ENCODE data around the gene CLSTN3.
A peak's percentile ranks its signal among the peaks of the same experiment; 100 is the strongest.

The CLSTN3 gene

DNA sequence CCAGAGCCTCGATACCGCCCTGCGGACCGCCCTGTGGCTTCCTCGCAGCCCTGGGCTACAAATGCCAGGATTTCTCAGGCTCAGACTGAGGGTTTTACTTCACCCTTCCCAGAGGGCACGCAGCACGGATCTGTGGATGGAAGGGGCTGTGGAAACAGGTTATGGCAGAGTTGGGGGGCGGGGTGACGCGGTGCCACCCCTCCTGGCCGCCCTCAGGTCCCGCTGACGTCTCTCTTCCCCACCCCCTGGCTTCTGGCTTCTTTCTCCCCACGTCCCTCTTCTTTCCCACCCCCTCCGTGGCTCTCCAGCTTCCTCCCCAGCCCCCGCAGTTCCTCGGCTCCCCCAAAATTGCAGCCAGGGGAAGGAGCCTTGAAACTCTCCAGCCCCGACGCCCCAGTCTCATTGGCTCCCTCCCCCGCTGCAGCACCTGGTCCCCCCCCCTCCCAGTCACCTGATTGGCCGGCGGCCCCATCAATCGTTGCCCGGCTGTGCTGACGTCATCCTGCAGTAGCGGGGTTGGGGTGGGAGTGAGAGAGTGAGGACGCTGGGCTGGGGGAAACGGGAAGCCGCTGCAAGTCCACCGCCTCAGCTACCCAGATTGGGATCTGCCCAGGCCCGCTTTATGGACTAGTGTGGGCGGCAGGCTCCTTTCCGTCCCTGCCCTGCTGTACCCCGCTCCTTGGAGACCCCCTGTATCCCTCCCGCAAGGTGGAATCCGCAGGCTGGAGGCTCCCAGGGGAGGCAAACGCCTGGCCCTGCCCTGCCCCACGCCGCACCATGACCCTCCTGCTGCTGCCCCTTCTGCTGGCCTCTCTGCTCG, at the start of gene CLSTN3:
Gene CLSTN3 (plus strand): TSS at position 500 of the 820 bp plus-strand sequence. CDS start 278 bp downstream, at position 778.
- TF ChIP-seq RAD21 (IDR thresholded peaks at IDR 0.05; ENCODE audit: low read depth) (no peak), EGR1 (IDR thresholded peaks at IDR 0.05) (peak; percentile 18; the same call in 1 of the 2 replicates), TEAD4 (IDR thresholded peaks at IDR 0.05) (no peak), YY1 (IDR thresholded peaks at IDR 0.05; ENCODE audit: low read depth) (no peak), NFIC (IDR thresholded peaks at IDR 0.05) (peak; percentile 26; the same call in 1 of the 2 replicates), CREB1 (IDR thresholded peaks at IDR 0.05; ENCODE audit: low read depth) (peak; percentile 91), TAF1 (IDR thresholded peaks at IDR 0.05; ENCODE audit: low read depth) (peak; percentile 43; the same call in 1 of the 2 replicates), EP300 (IDR thresholded peaks at IDR 0.05; ENCODE audit: borderline replicate concordance) (no peak), TCF12 (IDR thresholded peaks at IDR 0.05; ENCODE audit: low read depth) (no peak; the same call in none of the 2 replicates), FOXM1 (IDR thresholded peaks at IDR 0.05; ENCODE audit: borderline replicate concordance, low read depth) (no peak), ZBTB7A (IDR thresholded peaks at IDR 0.05; ENCODE audit: low read depth) (peak; percentile 79), CEBPB (IDR thresholded peaks at IDR 0.05) (no peak)
- TF ChIP-seq, protein P1, sequence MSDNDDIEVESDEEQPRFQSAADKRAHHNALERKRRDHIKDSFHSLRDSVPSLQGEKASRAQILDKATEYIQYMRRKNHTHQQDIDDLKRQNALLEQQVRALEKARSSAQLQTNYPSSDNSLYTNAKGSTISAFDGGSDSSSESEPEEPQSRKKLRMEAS (IDR thresholded peaks at IDR 0.05) = peak; percentile 83
- TF ChIP-seq, protein P2, sequence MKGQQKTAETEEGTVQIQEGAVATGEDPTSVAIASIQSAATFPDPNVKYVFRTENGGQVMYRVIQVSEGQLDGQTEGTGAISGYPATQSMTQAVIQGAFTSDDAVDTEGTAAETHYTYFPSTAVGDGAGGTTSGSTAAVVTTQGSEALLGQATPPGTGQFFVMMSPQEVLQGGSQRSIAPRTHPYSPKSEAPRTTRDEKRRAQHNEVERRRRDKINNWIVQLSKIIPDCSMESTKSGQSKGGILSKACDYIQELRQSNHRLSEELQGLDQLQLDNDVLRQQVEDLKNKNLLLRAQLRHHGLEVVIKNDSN (IDR thresholded peaks at IDR 0.05) = peak; percentile 59
- TF ChIP-seq, protein P3, sequence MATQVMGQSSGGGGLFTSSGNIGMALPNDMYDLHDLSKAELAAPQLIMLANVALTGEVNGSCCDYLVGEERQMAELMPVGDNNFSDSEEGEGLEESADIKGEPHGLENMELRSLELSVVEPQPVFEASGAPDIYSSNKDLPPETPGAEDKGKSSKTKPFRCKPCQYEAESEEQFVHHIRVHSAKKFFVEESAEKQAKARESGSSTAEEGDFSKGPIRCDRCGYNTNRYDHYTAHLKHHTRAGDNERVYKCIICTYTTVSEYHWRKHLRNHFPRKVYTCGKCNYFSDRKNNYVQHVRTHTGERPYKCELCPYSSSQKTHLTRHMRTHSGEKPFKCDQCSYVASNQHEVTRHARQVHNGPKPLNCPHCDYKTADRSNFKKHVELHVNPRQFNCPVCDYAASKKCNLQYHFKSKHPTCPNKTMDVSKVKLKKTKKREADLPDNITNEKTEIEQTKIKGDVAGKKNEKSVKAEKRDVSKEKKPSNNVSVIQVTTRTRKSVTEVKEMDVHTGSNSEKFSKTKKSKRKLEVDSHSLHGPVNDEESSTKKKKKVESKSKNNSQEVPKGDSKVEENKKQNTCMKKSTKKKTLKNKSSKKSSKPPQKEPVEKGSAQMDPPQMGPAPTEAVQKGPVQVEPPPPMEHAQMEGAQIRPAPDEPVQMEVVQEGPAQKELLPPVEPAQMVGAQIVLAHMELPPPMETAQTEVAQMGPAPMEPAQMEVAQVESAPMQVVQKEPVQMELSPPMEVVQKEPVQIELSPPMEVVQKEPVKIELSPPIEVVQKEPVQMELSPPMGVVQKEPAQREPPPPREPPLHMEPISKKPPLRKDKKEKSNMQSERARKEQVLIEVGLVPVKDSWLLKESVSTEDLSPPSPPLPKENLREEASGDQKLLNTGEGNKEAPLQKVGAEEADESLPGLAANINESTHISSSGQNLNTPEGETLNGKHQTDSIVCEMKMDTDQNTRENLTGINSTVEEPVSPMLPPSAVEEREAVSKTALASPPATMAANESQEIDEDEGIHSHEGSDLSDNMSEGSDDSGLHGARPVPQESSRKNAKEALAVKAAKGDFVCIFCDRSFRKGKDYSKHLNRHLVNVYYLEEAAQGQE (IDR thresholded peaks at IDR 0.05; ENCODE audit: low read depth) = no peak

DNA sequence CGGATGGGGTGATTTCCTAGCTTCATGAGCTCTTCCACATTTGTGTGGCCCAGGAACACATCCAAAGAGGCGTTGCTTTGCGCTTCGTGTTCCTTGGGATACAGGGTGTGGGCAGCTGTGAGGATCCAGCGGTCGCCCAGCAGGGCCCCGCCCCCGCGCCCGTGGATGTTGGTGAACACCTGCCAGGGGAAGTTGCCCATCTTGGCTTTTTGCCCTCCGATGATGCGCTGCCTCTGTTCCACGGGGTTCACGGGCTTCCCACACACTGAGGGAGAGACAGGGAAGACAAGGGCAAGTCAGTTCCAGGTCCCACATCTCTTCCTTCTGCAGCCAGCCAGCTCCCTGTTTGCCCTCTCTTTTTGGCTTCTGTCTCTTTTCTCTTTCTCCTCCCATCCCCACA, 49.1 kb upstream of the CLSTN3 start:
- no peak for TF ChIP-seq YY1 (IDR thresholded peaks at IDR 0.05; ENCODE audit: low read depth)
- TF ChIP-seq TAF1 (IDR thresholded peaks at IDR 0.05; ENCODE audit: low read depth) = no peak
- TF ChIP-seq ZBTB7A (IDR thresholded peaks at IDR 0.05; ENCODE audit: low read depth) = no peak
- no peak for TF ChIP-seq RAD21 (IDR thresholded peaks at IDR 0.05; ENCODE audit: low read depth)
- no peak for TF ChIP-seq FOXM1 (IDR thresholded peaks at IDR 0.05; ENCODE audit: borderline replicate concordance, low read depth)
- TF ChIP-seq EP300 (IDR thresholded peaks at IDR 0.05; ENCODE audit: borderline replicate concordance) = no peak
- no peak for TF ChIP-seq TEAD4 (IDR thresholded peaks at IDR 0.05)
- TF ChIP-seq, protein P3 (IDR thresholded peaks at IDR 0.05; ENCODE audit: low read depth) = no peak
- no peak for TF ChIP-seq EGR1 (IDR thresholded peaks at IDR 0.05)
- TF ChIP-seq NFIC (IDR thresholded peaks at IDR 0.05) = no peak
- TF ChIP-seq, protein P1 (IDR thresholded peaks at IDR 0.05) = no peak
- TF ChIP-seq CREB1 (IDR thresholded peaks at IDR 0.05; ENCODE audit: low read depth) = no peak
- TF ChIP-seq TCF12 (IDR thresholded peaks at IDR 0.05; ENCODE audit: low read depth) = no peak
- no peak for TF ChIP-seq CEBPB (IDR thresholded peaks at IDR 0.05)
- TF ChIP-seq, protein P2 (IDR thresholded peaks at IDR 0.05) = no peak

DNA sequence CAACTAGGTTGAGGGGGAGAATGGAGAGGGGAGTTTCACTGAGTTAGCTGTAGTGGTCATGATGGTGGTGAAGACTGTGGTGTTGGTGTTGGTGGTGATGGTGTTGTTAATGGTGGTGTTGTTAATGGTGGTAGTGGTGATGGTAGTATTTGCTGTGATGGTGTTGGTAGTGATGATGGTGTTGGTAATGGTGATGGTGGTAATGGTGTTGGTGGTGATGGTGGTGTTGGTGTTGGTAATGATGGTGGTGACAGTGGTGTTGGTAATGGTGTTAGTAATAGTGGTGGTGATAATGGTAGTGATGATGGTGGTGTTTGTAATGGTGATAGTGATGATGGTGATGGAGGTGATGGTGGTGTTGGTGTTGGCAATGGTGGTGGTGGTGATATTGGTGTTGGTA, 47.0 kb upstream of the CLSTN3 start:
- TF ChIP-seq NFIC (IDR thresholded peaks at IDR 0.05) (no peak), CREB1 (IDR thresholded peaks at IDR 0.05; ENCODE audit: low read depth) (no peak), TCF12 (IDR thresholded peaks at IDR 0.05; ENCODE audit: low read depth) (no peak), FOXM1 (IDR thresholded peaks at IDR 0.05; ENCODE audit: borderline replicate concordance, low read depth) (no peak), TAF1 (IDR thresholded peaks at IDR 0.05; ENCODE audit: low read depth) (no peak), CEBPB (IDR thresholded peaks at IDR 0.05) (no peak)
- TF ChIP-seq, protein P2 (IDR thresholded peaks at IDR 0.05) = no peak
- TF ChIP-seq, protein P3 (IDR thresholded peaks at IDR 0.05; ENCODE audit: low read depth) = no peak
